Stimulated activated CD4-positive, alpha-beta T cell treated with anti-CD3 and anti-CD28 coated beads, Interleukin-1b, Interleukin-23, amount 100 ng/mL, for 1 hour (primary cell): Measurements from ENCODE around the gene SMIM29.

Experiments used
- DNase-seq, 2 donors: peaks; one replicate each; pipeline ENCODE4 v3.0.0-alpha.2; 2020; ENCODE audit warnings: low read depth in 2 of 2

The SMIM29 gene

GRCh38 chr6:34226731-34227586 lies 21.8 kb downstream of the SMIM29 start:
- no peak for DNase-seq

GRCh38 chr6:34226066-34226465 lies 22.7 kb downstream of the SMIM29 start:
- DNase-seq = no peak

- no peak for DNase-seq
Measured at GRCh38 chr6:34225551-34225950, 23.3 kb downstream of the SMIM29 start.

- DNase-seq = peak; percentile 90 to 92
Measured at GRCh38 chr6:34223956-34224940, 24.6 kb downstream of the SMIM29 start.

GRCh38 chr6:34223381-34223955 lies 25.3 kb downstream of the SMIM29 start:
- no peak for DNase-seq

GRCh38 chr6:34218691-34219090 lies 30.1 kb downstream of the SMIM29 start:
- no peak for DNase-seq

- no peak for DNase-seq
Measured at GRCh38 chr6:34213772-34214171, 35.0 kb downstream of the SMIM29 start.

GRCh38 chr6:34207695-34208443 lies 40.9 kb downstream of the SMIM29 start:
- DNase-seq = no peak

GRCh38 chr6:34206726-34207125 lies 42.1 kb downstream of the SMIM29 start:
- DNase-seq = no peak

- no peak for DNase-seq
Measured at GRCh38 chr6:34205916-34206315, 42.9 kb downstream of the SMIM29 start.

- DNase-seq = no peak
Measured at GRCh38 chr6:34205466-34205865, 43.3 kb downstream of the SMIM29 start.

GRCh38 chr6:34204693-34205092 lies 44.1 kb downstream of the SMIM29 start:
- no peak for DNase-seq

- no peak for DNase-seq
Measured at GRCh38 chr6:34202329-34203201, 46.2 kb downstream of the SMIM29 start.

GRCh38 chr6:34201455-34202107 lies 47.2 kb downstream of the SMIM29 start:
- no peak for DNase-seq

- no peak for DNase-seq
Measured at GRCh38 chr6:34200340-34200971, 48.4 kb downstream of the SMIM29 start.

- no peak for DNase-seq
Measured at GRCh38 chr6:34196833-34197195, 52.0 kb downstream of the SMIM29 start.
